ENCODE results near the gene IL10.

Gene IL10

DNA sequence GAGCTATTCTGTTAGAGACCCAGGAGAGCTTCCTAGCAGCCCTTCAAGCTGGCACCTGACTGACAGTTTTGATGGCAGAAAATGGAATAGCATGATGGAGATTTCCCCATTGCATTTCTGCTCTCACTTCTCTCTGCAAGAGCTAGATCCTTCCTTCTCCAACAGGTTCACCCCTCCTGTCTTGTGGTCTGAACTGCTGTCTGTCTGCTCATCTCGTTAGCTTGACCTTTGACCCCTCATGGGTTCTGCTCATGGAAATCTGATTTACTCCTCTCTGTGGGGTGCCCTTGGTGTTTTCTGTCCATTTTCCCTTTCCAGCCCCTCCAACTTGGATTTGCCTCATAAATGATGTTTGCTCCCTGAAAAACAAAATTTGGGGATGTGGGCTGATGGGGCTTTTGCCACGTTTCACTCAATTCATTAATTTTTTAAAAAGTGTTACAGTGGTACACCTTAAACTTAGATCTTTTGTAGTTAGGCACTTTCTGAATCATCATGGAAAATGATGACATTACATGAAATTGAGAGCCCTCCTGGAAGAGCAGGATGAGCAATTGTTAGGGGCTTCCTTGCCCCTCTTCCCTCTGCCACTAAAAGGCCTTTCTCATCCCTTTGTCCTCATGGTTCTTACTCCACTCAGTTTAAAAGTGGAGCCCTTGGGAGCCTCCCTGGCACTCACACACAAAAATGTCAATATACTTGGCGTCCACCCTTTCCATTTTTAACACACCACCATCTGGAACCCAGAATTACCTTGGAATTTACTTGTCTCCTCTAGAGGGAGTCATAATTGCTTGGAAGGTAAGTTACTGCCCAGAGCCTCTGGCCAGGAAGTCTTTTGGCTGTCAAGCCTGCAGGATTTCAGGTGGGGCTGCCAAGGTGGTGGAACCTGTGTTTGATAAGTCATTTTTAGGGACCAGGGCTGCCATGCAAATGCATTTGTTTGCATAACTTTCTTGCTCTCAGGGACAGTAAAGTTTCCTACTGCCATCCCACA is 33.6 kb downstream of the IL10 start:
- in situ Hi-C loops (cut with HindIII; ENCODE audit: low sequenced_read_pairs), result loop anchor here (25.0 kb wide), 1 partner anchor 174 kb away; the partner anchor contains the start of gene FCMR
- no peak for DNase-seq (ENCODE audit: low read depth)
- H3K4me3 ChIP-seq (ENCODE audit: low read depth, low read length), result no peak overlapping the region
- TF ChIP-seq, protein P1, sequence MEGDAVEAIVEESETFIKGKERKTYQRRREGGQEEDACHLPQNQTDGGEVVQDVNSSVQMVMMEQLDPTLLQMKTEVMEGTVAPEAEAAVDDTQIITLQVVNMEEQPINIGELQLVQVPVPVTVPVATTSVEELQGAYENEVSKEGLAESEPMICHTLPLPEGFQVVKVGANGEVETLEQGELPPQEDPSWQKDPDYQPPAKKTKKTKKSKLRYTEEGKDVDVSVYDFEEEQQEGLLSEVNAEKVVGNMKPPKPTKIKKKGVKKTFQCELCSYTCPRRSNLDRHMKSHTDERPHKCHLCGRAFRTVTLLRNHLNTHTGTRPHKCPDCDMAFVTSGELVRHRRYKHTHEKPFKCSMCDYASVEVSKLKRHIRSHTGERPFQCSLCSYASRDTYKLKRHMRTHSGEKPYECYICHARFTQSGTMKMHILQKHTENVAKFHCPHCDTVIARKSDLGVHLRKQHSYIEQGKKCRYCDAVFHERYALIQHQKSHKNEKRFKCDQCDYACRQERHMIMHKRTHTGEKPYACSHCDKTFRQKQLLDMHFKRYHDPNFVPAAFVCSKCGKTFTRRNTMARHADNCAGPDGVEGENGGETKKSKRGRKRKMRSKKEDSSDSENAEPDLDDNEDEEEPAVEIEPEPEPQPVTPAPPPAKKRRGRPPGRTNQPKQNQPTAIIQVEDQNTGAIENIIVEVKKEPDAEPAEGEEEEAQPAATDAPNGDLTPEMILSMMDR (IDR thresholded peaks at IDR 0.05; ENCODE audit: low read depth, low read length, missing control alignments), result peak; percentile 49

DNA sequence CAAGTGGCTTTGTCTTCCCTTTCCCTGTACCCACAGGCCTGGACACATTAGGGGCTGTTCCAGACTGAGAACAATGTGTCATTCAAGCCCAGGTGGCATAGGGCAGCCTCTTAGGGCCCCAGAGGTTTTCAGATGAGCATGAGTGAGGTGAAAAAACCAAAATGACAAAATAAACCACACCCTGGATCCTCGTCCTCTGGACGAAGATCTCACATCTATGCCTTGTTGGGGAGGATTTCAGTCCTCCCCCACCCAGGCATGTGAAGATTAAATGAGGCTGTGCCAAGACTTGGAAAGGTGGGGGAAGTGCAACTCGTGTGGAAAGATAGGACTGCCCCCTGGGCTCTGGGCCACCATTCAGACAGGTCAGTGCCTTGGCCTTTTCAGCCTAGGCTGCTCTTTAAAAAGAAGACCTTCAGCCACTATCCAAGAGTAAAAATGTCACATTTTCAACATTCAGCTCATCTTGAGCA is 34.5 kb downstream of the IL10 start:
- DNase-seq (ENCODE audit: low read depth), result no peak
- in situ Hi-C loops (cut with HindIII; ENCODE audit: low sequenced_read_pairs), result loop anchor here (25.0 kb wide), 1 partner anchor 175 kb away; the partner anchor contains the start of gene FCMR
- TF ChIP-seq, protein P1 (IDR thresholded peaks at IDR 0.05; ENCODE audit: low read depth, low read length, missing control alignments), result no peak
- H3K4me3 ChIP-seq (ENCODE audit: low read depth, low read length), result no peak overlapping the region

DNA sequence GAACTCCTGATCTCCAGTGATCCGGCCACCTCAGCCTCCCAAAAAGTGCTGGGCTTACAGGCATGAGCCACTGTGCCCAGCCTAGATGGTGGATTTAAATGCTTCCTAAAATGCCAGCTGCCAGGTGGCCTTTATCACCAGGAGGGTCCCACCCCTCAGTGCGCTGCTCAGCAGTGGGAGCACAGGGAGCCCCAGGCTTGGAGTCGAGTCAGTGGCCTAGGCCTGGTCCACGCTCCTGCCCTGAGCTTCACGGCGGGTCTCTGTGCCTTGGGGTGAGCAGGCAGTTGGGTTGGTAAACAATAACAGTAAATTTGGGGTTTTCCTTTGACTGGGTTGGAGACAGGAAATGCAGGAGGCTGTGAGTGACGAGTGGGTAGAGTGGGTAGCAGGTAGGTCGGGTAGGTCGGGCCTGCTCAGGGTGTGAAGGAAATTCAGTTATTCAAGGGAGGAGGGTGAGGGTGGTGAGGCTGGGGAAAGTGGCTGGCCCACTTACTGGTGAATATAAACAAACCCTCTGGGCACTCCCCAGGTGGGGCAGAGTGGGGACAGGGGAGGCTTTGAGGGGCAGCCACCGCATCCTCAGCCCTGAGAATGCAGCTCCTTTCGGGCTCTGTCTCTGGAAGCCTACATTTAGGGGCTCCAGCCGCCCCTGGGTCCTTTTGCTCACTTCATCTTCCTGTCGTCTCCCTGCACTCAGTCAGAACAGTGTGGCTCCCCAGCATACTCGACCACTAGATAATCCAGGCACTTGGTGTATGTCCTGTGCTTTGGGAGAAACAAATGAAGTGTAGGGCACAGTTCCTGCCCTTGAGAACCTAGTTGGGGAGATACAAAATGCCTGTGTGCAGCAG is 35.2 kb downstream of the IL10 start:
- TF ChIP-seq, protein P1 (IDR thresholded peaks at IDR 0.05; ENCODE audit: low read depth, low read length, missing control alignments), result no peak
- no peak overlapping the region for H3K4me3 ChIP-seq (ENCODE audit: low read depth, low read length)
- in situ Hi-C loops (cut with HindIII; ENCODE audit: low sequenced_read_pairs), result loop anchor here (25.0 kb wide), 1 partner anchor 175 kb away; the partner anchor contains the start of gene FCMR
- no peak for DNase-seq (ENCODE audit: low read depth)

DNA sequence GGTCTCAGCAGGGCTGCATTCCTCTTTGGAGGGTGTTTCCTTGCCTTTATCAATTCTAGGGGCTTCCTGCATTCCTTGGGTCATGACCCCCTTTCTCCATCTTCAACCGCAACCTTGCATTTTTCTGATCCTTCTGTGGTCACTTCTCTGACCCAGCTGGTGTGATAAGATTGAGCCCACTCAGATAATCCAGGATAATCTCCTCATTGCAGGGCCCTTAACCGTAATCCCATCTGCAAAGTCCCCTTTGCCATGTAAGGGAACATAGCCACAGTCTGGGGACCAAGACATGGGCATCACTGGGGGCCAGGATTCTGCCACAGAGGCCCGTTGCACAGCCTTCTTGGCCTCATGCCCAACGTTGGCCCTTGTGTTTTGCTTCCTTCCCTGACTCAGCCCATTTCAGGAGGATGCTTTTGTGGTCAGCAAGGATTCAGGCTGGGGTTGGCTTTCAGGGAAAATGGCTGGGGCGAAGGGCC is 36.7 kb downstream of the IL10 start:
- in situ Hi-C loops (cut with HindIII; ENCODE audit: low sequenced_read_pairs), result loop anchor here (25.0 kb wide), 1 partner anchor 177 kb away; the partner anchor contains the start of gene FCMR
- H3K4me3 ChIP-seq (ENCODE audit: low read depth, low read length), result no peak overlapping the region
- TF ChIP-seq, protein P1 (IDR thresholded peaks at IDR 0.05; ENCODE audit: low read depth, low read length, missing control alignments), result no peak
- no peak for DNase-seq (ENCODE audit: low read depth)

DNA sequence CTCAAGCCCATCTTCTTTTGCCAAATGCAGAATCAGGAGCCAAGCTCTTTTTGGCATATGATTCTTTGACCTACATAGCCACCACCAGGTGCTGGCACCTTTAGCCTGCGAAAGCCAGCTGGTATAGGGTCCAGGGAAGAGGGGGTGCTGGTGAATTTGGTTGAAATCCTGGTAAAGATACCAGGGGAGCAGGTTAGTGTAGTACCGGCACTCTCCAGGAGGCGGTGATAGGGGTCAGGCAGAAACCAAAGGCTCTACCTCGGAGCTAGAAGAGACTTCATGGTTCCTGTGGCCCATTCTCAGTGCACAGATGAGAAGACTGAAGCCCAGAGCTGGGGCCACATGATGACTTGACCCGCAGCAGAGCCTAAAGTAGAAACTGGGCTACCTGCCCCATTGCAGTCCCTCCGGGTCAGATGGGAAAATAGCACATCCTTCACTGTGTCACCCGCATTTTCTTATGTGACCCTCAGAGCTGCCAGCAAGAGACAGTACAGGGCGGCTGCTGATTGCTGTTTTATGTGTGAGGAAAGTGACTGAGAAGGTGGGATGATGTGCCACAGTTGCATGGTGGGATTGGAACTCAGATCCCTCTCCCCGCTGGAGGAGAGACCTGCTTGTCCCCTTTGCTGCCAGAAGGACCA is 37.7 kb downstream of the IL10 start:
- TF ChIP-seq, protein P1 (IDR thresholded peaks at IDR 0.05; ENCODE audit: low read depth, low read length, missing control alignments), result peak; percentile 89
- in situ Hi-C loops (cut with HindIII; ENCODE audit: low sequenced_read_pairs), result loop anchor here (5.0 to 25.0 kb wide), 2 partner anchors 178 to 242 kb away; partner anchors contain the start of gene FCMR
- no peak overlapping the region for H3K4me3 ChIP-seq (ENCODE audit: low read depth, low read length)
- no peak for DNase-seq (ENCODE audit: low read depth)
